GM12872 (cell line): ENCODE results near the gene CCN5.

Experiments
- TF ChIP-seq, protein P1 (sequence below): IDR thresholded peaks from 3 replicates; pipeline ENCODE4 v1.5.1; 2011; ENCODE audit warnings: low read depth, mild to moderate bottlenecking, low read length, moderate library complexity; ENCODE audit not compliant: insufficient read depth

The CCN5 gene

DNA sequence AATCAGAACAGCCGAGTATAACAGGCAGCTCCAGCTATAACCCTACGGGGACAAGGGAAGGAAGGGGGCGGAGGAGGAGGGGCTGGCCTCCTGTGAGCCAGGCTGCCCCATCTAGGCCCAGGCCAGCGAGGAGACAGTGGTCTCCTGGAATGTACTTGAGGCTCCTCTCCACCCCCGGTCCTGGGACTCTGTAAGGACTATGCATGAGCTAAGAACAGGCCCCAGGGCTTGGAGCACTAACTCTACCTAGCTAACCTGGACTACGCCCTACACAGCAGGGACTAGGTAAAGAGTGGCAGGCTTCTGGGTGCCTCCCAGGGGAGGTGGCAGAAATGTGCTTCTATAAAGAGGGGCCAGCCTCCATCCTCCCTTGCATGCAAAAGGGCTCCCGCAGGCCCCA is 39.4 kb downstream of the CCN5 start:
- TF ChIP-seq, protein P1, sequence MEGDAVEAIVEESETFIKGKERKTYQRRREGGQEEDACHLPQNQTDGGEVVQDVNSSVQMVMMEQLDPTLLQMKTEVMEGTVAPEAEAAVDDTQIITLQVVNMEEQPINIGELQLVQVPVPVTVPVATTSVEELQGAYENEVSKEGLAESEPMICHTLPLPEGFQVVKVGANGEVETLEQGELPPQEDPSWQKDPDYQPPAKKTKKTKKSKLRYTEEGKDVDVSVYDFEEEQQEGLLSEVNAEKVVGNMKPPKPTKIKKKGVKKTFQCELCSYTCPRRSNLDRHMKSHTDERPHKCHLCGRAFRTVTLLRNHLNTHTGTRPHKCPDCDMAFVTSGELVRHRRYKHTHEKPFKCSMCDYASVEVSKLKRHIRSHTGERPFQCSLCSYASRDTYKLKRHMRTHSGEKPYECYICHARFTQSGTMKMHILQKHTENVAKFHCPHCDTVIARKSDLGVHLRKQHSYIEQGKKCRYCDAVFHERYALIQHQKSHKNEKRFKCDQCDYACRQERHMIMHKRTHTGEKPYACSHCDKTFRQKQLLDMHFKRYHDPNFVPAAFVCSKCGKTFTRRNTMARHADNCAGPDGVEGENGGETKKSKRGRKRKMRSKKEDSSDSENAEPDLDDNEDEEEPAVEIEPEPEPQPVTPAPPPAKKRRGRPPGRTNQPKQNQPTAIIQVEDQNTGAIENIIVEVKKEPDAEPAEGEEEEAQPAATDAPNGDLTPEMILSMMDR, result no peak

DNA sequence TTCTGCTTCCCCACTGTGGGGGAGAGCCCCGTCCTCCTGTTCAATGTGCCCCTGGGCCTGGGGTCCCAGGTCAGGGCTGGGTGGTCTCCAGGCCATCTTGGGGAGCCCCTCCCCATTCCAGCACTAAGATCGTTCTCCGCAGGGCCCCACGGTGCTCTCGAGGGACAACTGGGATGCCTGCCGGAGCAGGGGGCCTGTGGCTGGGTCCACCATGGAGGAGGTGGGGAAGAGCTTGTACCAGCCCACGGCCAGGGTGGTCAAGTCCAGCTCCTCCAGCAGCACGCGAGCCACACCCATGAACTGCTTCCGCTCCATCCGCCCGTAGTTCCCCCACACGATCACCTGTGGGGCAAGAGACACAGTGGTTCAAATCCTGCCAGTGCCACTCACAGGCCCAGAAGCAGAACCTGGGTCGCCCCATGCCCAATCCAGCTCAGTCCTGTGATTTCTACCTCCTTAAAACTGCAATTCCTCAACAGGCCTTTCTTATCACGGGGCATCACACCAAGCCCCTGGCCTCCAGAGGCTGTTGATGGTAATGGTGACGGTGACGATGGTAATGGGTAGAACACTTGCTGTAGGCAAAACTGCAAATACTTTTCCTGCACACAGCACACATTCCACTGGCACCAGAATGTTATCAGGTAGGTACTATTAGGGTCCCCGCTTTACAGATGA is 41.0 kb downstream of the CCN5 start:
- TF ChIP-seq, protein P1, result 0 out of 3 replicates have a peak, but pooled peaks have one; percentile 1

DNA sequence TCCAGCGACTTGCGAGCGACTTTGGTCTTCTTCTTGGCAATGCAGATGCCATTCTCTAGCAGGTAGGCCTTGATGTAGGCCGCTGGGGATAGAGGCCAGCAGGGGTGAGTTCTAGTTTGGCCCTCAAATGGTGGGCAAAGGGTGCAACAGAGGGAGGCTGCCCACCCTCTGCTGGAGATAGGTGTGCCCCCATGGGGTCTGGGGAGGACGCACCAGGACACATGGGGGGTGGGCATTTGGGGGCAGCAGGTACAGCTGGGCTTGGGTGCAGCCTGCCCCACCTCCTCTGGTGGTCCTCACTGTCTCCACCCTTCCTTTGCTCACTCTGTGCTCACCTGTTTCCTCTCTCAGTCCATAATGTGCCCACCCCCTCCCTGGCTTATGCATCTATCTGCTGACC is 41.8 kb downstream of the CCN5 start:
- TF ChIP-seq, protein P1, result no peak

DNA sequence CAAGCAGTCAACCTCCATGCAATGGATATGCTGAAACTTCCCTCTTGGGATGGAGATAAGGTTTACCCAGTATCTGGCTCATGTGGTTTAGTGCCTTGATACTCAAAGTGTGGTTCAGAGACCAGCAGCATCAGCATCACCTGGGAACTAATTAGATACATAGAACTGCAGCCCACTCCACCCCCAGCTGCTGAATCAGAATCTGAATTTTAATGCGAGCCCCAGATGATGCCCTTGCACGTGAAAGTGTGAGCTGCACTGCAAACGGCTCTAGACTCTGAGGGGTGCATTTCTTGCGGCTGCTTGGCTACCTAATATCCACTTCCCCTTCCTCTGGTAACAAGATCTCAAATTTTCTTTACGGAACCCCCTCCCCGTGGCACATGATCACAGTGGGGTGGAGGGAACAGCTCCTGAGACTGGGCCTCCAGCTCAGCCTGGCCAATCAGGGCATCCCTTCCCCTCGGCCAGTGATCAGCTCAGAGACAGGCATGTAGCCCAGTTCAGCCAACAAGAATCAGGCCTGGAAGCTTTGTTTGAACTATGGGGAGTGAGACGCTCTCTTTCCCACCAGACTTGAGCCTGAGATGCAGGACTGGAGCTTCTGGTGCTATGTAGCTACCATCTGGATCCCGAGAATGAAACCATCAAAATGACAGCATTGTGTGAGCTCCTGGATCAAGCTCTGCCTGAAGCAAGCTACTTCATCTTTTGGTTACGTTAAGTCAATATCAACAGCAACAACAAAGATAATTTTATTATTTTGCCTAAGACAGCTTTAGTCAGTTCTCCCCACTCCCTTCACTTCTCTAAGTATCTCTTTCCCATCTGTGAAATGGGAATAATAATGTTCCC is 43.3 kb downstream of the CCN5 start:
- TF ChIP-seq, protein P1, result no peak

DNA sequence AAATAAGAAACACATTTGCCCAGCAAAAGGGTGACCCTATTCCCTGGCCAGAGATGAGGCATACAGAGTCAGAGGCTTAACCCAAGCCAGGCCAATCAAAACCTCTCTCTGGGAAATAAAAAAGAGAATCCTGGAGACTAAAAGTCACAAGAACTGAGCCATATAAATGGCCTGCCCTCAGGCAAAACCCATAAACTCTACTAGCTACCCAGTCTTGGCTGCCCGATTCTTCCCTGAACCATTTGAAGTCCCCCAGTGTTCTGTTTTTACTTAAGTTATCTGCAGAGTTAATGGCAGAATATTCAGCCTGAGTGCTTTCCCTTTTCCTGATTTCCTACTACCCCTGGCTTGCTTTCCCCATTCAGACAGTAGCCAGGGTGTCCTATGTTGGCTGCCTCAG is 44.4 kb downstream of the CCN5 start:
- TF ChIP-seq, protein P1, result no peak

DNA sequence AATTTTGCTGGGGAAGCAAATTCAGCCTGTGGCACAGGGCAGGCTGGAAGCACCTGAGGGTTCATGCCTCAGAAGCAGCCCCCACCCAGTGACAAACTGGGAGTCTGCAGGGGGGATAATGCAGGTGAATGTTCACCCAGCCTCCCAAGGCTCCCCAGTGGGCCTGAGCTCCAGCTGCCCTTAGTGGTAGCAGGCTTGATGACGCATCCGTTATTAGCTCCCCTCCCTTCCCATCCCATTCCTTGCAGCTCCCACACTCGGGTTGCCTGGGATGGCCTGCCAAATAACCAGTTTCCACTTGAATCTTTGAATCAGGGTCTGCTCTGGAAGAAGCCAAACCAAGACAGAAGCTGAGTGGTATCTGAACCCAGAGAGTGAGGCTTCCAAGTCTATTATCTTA is 46.3 kb downstream of the CCN5 start:
- TF ChIP-seq, protein P1, result no peak

DNA sequence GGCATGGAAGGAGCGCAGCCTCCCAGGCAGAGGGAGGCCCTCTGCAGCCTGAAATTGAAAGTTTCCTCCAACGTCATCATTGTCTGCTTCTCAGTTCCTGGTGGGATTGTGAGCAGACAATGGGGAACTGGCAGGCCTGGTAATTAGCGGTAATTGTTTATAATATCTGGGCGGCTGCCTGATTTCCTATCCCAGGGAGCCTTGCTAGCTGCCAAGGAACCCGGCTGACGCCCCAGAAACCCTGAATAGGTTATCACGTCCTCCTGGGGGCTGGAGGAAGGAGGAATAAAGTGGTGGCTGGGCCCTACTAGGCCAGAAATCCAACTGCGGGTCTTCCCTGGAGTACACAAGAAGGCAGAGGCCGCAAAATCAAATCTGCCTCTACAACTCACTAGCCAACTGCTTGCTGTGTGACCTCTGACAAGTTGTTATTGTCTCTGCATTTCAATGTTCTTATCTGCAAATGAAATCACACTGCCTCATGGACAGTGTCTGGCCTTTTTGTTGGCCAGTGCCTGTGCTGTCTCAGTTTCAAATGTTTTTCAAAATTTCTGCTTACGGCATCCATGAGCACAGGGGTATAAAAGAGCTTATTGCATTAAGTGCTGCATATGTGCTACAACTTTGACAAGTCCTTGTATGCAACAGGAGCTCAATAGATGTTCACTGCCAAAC is 47.4 kb downstream of the CCN5 start:
- TF ChIP-seq, protein P1, result no peak
